ENCODE results near the gene PDE9A.

The PDE9A gene

GRCh38 chr21:42758721-42759593 is 105.5 kb downstream of the PDE9A start:
- no peak for DNase-seq (ENCODE audit: low spot score)

GRCh38 chr21:42759594-42759927 is 106.1 kb downstream of the PDE9A start:
- DNase-seq (ENCODE audit: low spot score) = no peak

GRCh38 chr21:42760361-42760950 is 107.0 kb downstream of the PDE9A start:
- no peak for DNase-seq (ENCODE audit: low spot score)

- DNase-seq (ENCODE audit: low spot score) = no peak
These were observed 107.7 kb downstream of the PDE9A start for GRCh38 chr21:42760951-42761751.

GRCh38 chr21:42761776-42762335 is 108.4 kb downstream of the PDE9A start:
- DNase-seq (ENCODE audit: low spot score) = no peak

- no peak for DNase-seq (ENCODE audit: low spot score)
These were observed 110.4 kb downstream of the PDE9A start for GRCh38 chr21:42763581-42764442.

- DNase-seq (ENCODE audit: low spot score) = no peak
These were observed 111.0 kb downstream of the PDE9A start for GRCh38 chr21:42764443-42764760.

- no peak for DNase-seq (ENCODE audit: low spot score)
These were observed 111.5 kb downstream of the PDE9A start for GRCh38 chr21:42764883-42765282.

GRCh38 chr21:42765656-42766055 is 112.2 kb downstream of the PDE9A start:
- no peak for DNase-seq (ENCODE audit: low spot score)

GRCh38 chr21:42766739-42767560 is 113.5 kb downstream of the PDE9A start:
- DNase-seq (ENCODE audit: low spot score) = no peak

GRCh38 chr21:42767561-42767835 is 114.1 kb downstream of the PDE9A start:
- DNase-seq (ENCODE audit: low spot score) = no peak

- DNase-seq (ENCODE audit: low spot score) = no peak
These were observed 115.1 kb downstream of the PDE9A start for GRCh38 chr21:42768324-42769121.

- DNase-seq (ENCODE audit: low spot score) = no peak
These were observed 115.9 kb downstream of the PDE9A start for GRCh38 chr21:42769183-42769819.

GRCh38 chr21:42769820-42770716 is 116.6 kb downstream of the PDE9A start:
- DNase-seq (ENCODE audit: low spot score) = no peak

- DNase-seq (ENCODE audit: low spot score) = no peak
These were observed 117.5 kb downstream of the PDE9A start for GRCh38 chr21:42770717-42771502.

GRCh38 chr21:42771503-42771805 is 118.0 kb downstream of the PDE9A start:
- no peak for DNase-seq (ENCODE audit: low spot score)

- DNase-seq (ENCODE audit: low spot score) = no peak
These were observed 121.7 kb downstream of the PDE9A start for GRCh38 chr21:42775123-42775522.

GRCh38 chr21:42775891-42776290 is 122.5 kb downstream of the PDE9A start:
- DNase-seq (ENCODE audit: low spot score) = no peak

Measured in kidney capillary endothelial cell (primary cell).